ENCODE results near the gene RNASET2. TPM values are rescaled to one million over a fixed set of nuclear protein-coding genes. Genes with fewer than 3 reads are reported as not detected.

RNASET2 gene
- total and polyA plus RNA-seq, 2 of the 13 experiments (the other 11 are each of a cell fraction or from before 2014, with no cell fraction given), result 44.6 to 597 TPM

GRCh38 chr6:166972101-166972500 lies 15.8 kb upstream of the RNASET2 start:
- WGBS (ENCODE audit: low lambda C conversion rate), result 100% methylated on average over 2 of the region's 2 CpGs
- Histone ChIP-seq H4K20me1 (ENCODE audit: insufficient read depth, low read length) (no peaks in the 10 kb centered on the region), H3K27me3 (ENCODE audit: control insufficient read depth in 1 of 2, insufficient read depth in 2 of 2, low read length in 2 of 2) (no peaks in the 10 kb centered on the region), H3K4me3 (replicated peaks in 1 of 3; ENCODE audit: insufficient read depth in 1 of 3, low read depth in 2 of 3, low read length in 3 of 3) (no peak overlapping the region), H3K9ac (ENCODE audit: insufficient read depth, low read depth, low read length) (no peak overlapping the region), H3K4me1 (ENCODE audit: insufficient read depth, low read length) (no peaks in the 10 kb centered on the region), H3K79me2 (ENCODE audit: insufficient read depth, low read length) (no peaks in the 10 kb centered on the region), H2AFZ (ENCODE audit: low read length) (no peak overlapping the region), H3K4me2 (ENCODE audit: low read depth, low read length) (no peak overlapping the region), H3K9me3 (ENCODE audit: low read length) (no peaks in the 10 kb centered on the region), H3K27ac (ENCODE audit: extremely low read length, insufficient read depth, low read length) (no peak overlapping the region), H3K36me3 (replicated peaks in 1 of 2; ENCODE audit: control insufficient read depth in 1 of 2, insufficient read depth in 2 of 2, low read length in 2 of 2) (peaks cover 3% of the 10 kb centered on the region in 2 experiments; a peak in 2 of 5 replicates)
- DNase-seq (ENCODE audit: low spot score), result no peak
- TF ChIP-seq RBM39 (IDR thresholded peaks at IDR 0.05; ENCODE audit: low read depth, low read length, poor library complexity, severe bottlenecking) (no peak), ZNF674 (CRISPR knock-in tag; IDR thresholded peaks at IDR 0.05; ENCODE audit: low read depth) (no peak), TERF1 (CRISPR knock-in tag; IDR thresholded peaks at IDR 0.05) (no peak), RARA (CRISPR knock-in tag; IDR thresholded peaks at IDR 0.05) (no peak), ELF1 (CRISPR knock-in tag; IDR thresholded peaks at IDR 0.05) (no peak), ZNF367 (CRISPR knock-in tag; IDR thresholded peaks at IDR 0.05; ENCODE audit: borderline replicate concordance) (no peak), ZBTB7A (CRISPR knock-in tag; IDR thresholded peaks at IDR 0.05) (no peak), ZBTB26 (CRISPR knock-in tag; IDR thresholded peaks at IDR 0.05; ENCODE audit: borderline replicate concordance) (no peak), BHLHE40 (IDR thresholded peaks at IDR 0.05; ENCODE audit: low read length) (no peak), SIX4 (CRISPR knock-in tag; IDR thresholded peaks at IDR 0.05) (no peak), FUBP1 (CRISPR knock-in tag; IDR thresholded peaks at IDR 0.05; ENCODE audit: borderline replicate concordance) (no peak), MYPOP (CRISPR knock-in tag; IDR thresholded peaks at IDR 0.05) (no peak), CREBL2 (CRISPR knock-in tag; IDR thresholded peaks at IDR 0.05; ENCODE audit: borderline replicate concordance) (no peak), ZNF292 (CRISPR knock-in tag; IDR thresholded peaks at IDR 0.05; ENCODE audit: borderline replicate concordance, low read depth) (no peak), HDAC2 (CRISPR knock-in tag; IDR thresholded peaks at IDR 0.05) (no peak), BRF2 (CRISPR knock-in tag; IDR thresholded peaks at IDR 0.05) (no peak), MXI1 (IDR thresholded peaks at IDR 0.05; ENCODE audit: borderline replicate concordance, low read depth, low read length) (no peak)
- intact Hi-C loops (cut with micrococcal nuclease; ENCODE audit: unreplicated experiment), result no loop called here
- ATAC-seq, result no peak
- ChIA-PET POLR2A (no interaction called here), CTCF (ENCODE audit: low intra/inter-chr PET ratio, low total read pairs) (no interaction called here)
- no TSS peak for BruUV-seq (replicated peaks)
- in situ Hi-C loops (cut with HindIII; ENCODE audit: extremely low pct_ligation_motif_present, low pct_unique_long_range_greater_than_20kb), result no loop called here
- no peak for FAIRE-seq

All from HepG2 (cell line).